ENCODE data around the gene ENOX2.

- TF ChIP-seq POLR2AphosphoS5 (IDR thresholded peaks at IDR 0.05; ENCODE audit: low read depth, low read length) = no peak
- TF ChIP-seq SPI1 (IDR thresholded peaks at IDR 0.05; ENCODE audit: low read depth, low read length) = no peak
Measured at GRCh38 chrX:130878350-130879341, 24.4 kb downstream of the ENOX2 start.
